GM21619 (cell line): ENCODE results near the gene EXOSC10.
A peak's percentile ranks its signal among the peaks of the same experiment; 100 is the strongest.

ENCODE experiments used
- ATAC-seq: cut with Tn5 transposase; IDR thresholded peaks from one replicate; pipeline ENCODE4 v1.9.1; 2021; ENCODE audit not compliant: unreplicated experiment

The EXOSC10 gene

DNA sequence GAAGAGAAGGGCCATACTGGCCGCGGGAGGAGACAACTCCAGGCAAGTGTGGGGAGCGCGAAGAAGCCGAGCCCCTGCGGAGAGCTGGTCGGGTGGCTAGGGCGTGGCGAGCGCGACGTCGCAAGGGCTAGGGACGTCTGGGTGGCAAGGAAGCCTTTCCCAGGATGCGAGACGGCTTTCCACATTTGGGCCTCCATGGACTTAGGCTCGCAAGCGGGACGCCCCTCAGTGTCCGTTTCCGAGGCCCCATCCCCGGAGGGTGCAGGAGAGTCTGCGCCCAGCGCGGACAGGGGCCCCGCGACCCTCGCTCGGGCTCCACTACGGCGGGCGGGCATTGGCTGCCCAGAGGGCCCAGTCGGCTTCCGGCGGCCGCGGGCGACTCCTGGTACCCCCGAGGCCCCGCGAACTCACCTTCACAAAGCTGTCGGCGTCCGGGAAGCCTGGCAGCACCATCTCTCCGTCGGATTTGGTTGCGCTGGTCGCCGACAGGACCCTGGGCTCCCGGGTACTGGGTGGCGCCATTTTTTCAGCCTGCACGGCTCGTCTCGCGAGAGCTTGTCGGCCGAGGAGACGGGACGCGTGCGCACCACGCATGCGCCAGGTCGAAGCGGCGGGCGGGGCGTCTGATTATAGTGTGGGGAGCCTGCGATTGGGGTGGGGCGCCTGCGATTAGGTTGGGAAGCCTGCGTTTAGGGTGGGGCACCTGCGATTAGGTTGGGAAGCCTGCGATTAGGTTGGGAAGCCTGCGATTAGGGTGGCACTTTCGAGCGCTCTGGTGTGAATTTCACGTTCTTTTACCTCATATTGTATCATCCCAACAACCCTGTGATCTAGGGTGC is at the start of gene EXOSC10:
TSS of gene EXOSC10 (minus strand) at position 560 of the 839 bp plus-strand sequence. CDS start at position 522, 38 bp downstream.
- ATAC-seq, result peak; percentile 88

DNA sequence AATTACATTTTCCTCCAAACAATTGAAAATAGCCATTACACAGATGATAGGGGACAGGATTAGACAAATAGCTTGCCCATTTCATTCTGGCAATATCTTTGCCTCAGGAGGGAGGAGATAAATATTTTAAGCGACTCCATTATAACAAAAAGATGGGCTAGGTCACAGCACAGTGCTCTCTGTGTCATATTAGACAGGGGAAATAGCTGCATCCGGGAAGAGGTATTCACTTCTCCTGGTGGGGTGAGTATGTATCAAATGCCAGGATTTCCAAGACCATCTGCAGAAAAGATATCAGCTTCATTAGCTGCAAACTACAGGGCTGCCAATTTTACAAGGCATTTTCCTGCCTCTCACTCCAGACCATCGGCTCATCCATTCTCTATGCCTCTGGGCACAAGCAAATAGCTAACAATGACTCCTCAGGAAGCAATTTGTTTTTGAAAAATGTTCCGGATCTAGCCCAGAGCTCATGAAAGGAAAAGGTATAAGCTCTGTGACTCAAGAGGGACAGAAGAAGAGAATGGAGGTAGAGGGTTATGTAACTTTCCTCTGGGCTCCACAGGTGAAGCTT is 47.6 kb upstream of the EXOSC10 start:
- no peak for ATAC-seq

DNA sequence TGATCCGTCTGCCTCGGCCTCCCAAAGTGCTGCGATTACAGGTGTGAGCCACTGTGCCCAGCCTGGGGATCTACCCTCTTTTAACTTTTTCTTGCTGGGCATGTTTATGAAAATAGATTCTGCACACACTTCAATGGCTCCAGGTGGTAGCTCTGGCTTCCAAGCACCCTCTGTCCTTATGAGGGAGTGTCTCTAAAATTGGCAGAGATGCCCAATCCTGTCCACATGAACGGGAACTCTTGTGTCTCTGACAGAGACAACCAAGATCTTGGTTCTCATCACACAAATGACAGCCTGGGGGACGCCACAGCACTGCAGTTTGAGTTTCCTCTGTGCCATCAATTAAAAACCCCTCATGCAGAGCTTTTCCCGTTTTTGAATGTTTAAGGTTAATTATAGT is 46.1 kb upstream of the EXOSC10 start:
- ATAC-seq, result no peak

DNA sequence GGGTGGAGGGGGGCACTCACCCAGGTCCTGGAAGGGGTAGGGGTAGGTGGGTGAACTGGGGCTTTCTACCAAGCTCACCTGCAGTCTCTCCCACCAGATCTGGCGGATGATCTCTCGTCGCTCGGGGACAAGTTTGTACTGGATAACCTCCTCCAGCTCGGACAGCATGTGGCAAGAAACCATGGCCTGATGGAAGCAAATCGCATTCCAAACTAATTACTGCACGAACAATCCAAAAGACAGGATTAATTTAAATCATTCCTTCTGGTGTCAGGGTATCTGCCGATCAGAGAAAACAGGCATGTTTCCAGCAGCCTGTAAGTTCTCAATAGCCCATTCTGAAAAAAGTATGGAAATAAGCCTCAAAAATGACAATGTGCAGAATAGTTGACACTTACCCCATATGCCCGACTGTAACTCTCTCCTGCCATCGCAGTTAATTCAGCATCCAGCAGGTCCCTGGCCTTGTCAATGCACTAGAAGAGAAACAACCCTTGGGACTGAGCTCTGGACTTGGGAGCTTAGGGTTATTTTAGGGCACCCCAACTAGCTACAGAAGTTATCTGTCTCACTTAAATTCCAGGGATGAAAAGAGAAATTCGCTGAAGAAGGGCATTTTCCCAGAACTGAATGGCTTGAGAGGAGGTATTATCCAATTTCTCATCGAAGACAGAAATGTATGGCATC is 45.0 kb upstream of the EXOSC10 start:
- no peak for ATAC-seq

DNA sequence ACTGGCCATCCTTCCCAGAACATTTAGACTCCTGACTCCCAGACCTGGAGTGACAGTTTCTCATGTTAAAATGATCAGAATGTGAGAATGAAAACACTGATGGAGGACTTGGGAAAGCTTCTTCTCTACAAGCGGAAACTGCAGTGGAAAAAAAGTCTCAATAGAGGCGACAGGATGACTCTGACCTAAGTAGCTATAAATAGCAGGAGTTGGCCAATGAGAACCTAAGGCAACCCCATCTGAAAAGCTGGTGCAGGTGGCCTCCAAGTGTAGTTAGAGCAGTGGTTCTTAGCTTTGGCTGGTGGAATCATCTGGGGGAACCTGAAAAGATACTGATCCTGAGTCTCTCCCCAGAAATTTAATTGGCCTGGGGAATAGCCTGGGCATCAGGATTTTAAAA is 44.2 kb upstream of the EXOSC10 start:
- no peak for ATAC-seq

DNA sequence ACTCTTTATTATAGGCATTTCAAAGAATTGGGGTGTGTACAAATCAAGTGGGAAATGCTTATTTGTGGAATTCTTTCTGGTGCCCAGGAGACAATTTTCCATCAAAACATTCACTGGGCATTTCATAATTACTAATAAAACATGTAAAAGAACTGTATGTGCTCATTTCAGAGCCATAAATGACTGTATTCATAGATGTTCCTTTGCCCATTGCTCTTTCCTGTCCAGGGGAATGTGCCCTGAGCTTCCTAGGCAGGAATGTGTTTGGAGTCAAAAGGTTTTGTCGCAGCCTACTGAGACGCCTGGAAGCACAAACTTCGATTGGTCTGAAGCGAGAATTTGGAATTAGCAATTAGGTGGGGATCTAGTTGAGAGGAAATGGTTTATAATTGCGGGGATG is 43.7 kb upstream of the EXOSC10 start:
- no peak for ATAC-seq

DNA sequence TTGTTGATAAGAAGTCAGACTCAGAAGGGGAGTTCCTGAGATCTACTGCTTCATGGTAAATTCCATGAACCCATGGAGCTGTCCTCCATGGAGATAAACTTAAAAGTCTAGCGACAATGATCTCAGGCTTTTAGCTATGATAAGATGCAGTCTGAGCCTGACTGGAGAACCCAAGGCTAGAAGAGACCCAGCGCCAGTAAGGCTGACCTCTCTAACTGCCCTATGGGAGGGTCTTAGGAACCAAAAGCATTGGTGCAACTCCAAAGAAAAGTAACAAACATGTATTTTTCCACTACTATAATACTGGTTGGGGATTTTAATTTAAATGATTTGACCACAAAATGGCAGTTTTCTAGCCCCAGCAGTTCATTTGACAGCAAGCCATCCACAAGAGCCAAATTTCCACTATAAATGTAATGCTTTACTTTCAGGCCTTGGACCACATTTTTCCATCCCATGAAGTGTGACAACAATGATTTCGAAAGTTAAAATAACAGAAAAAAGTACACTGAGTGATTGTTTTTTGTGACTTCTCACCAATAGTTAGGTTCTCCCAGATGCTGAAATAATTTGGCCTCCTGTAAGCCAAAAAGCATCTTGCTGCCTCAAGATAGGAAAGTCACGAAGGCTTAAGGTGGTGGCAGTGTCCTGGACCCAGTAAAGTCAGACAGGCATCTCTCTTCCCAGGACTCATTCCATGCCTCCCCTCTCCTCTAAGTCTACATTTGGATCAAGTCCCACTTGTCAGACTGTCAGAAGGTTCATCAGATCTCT is 43.1 kb upstream of the EXOSC10 start:
- ATAC-seq, result no peak

DNA sequence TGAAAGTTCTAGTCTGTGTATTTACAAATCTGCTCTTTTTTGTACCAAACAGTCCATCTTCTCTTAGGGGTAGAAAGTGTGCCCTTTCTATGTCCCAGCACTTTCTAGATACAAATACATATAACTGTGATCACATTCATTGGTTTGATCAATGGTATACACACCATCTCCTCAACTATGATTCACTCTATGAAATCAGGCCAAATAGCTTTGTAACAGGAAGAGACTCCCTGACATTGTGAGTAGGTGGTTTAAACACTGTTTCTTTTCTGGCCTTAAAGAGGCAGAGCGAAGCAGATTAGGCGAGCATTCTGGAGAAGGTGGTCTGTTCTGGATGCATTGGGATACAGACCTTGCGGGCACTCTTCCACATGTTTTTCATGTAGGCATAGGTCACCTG is 39.3 kb upstream of the EXOSC10 start:
- ATAC-seq, result no peak

DNA sequence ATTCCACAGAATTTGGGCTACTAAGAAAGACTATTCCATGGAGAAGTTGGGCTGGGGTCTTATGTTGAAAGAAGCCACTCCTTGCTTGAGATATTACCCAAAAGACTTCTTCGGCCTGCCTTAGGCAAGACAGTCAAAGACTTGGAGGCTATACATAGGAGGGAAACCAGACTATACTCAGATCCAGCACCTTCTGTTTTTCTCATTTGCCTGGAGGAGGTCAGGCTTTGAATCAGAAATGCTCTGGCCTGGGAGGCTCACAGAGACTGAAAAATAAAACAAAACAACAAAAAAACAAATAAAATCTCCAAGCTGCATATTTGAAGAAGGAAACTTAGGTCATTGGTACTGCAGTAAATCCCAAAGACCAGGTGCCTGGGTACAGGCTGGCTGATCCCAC is 38.4 kb upstream of the EXOSC10 start:
- ATAC-seq, result no peak

DNA sequence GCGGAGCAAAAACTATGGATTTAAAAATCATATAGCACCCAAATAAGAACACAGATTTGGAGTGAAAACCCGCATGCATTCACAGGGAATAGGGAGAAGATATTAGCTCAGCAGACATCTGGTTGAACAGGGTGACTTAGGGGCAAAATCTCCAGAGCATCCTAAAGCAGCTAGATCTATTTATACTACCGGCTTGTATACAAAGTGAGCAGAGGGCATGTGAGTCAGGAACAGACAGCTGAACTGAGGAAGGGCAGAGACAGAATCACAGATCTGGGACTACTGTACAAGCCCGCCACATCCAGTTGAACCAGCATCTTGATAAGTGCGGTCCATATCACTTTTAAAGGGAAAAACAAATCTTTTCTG is 35.2 kb upstream of the EXOSC10 start:
- ATAC-seq, result no peak

DNA sequence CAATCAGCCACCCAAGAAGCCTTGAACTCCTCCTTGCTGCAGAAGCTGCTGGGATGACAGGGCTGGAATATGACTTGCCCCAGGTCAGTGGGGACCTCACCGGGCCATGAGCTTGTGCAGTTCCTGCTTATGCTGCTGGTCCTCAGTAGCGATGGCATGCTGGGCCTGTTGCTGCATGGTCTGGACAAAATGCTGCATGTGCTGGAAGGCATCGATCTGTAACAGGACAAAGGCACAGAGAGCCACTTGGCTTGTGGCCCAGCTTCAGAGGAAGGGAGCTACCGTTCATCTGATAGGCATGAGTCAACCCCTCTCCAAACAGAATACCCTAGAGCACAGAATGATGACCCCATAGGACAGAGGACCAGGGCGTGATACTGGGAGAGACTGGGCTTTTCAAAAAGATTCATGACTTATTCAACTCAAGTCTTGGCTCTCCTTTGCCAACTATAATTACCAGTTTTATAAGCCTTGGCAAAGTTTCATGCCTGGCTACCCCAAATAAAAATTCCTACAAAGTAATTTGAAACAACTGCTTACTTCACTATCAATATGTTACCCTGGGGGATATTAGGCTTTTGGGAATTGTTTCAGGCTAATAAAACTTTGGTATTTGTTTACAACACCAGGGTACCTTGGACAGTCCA is 34.7 kb upstream of the EXOSC10 start:
- ATAC-seq, result no peak

DNA sequence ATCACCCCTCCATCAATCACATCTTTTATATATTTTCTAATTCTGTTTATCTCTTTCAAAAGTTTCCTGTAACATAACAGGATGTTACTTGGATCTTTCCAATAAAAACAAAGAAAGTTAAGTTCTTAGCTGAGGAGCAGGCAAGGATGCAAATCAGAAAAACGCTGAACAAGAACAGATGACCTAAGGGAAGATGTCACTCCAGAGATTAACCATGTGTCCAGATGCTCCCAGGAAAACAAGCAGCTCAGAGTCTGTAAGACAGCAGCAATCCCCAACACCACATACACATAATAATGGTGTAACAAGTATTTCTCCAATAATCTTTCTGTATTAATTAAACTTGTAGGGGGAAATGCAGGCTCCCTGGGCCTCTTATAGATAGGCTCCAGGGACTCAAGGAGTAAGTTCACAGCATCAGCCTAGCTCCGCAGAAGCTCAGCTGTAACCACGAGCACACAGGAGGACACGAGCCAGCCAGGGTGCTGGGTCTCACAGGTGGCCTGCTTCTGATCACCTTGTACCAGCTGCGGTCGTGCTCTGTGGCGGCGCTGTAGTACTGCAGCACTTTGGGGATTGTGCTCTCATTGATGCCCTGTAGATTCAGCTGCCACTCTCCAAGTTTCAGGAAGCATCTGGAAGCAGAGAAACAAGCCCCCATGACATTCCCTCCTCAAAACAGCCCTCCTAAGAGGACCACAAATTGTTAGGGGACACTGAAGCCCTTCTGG is 33.1 kb upstream of the EXOSC10 start:
- ATAC-seq, result no peak

DNA sequence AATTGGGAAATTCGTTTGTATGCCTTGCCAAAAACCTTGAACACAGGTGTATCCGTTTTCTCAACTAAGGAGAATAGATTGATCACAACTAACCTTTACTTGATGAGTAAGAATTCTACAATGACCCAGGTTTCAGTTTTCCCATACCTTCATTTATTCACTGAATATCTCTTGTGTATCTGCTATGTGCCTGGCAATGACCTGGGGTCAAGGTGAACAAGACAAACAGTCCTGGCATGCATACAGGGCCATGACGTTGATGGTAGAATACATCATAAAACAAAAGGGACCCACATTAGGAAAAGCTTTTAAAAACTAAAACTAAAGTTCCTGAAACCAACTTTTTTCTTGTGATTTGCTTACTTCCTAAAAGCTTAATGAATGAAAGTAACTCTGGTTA is 32.1 kb upstream of the EXOSC10 start:
- ATAC-seq, result no peak

DNA sequence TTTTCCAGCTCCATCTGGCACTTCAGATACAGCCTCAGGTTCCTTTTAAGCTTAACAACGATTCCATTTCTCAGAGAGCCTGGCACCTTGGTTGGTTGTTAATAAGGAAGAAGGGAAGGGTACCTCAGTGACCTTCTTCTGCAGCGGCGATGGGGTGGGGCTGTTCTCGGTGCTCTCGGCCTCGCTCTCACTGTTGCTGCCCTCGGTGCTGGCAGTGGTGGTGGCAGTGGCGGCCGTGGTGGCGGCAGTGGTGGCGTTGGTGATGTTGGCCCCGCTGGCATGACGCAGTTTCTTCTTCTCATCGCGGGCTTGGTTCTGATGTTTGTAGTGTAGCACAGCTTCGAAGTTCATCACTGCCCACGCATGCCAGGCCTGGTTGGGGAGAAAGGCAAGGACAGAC is 30.7 kb upstream of the EXOSC10 start:
- no peak for ATAC-seq

DNA sequence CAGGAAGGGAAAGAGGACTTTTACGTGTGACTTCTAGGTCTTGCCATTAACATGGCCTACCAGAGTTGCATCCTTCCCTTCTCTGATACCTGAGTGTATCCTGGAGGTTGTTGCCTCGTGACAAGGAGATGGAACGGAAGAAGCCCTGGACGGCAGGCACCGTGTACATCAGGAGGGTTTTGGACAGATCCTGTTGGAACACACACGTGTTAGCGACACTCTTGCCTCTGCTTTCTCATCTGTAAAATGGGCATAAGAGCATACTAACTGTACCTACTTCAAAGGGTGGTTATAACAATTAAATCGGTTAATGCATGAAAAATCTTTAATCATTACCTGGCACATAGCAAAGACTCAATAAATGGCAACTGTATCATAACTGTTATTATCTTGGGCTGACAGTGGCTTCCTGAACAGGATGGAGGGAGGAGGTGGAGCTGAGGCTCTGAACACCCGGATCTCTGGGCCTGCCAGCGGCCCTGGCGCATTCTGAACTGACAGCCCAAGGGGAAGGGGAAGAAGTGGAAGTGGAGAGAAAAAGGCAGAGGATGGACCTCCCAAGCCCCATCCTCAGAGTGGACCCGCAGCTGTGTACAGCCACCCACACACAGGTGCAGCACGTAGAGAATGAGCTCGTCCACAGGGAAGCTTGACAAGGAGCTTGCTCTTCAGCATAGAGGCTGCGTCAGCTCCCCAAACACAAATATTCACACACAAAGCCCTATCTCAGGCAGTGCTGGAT is 30.2 kb upstream of the EXOSC10 start:
- ATAC-seq, result no peak

DNA sequence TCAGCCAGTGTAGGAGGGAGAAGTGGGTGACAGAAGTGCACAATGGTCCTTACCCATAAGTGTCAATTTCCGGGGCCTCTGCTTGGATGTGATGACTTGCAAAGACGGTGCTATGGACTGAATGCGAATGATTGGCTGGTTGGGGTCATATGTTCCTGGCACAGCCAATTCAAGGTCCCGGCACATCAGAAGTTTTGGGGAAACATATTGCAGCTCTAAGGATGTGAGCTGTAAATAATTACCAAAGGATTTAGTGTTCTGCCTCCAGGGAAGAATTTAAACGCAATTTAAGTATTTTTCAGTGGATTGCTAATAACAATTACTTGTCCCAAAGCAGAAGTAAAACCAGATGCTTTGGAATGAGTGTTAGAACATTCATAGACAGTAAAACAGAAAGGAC is 26.9 kb upstream of the EXOSC10 start:
- ATAC-seq, result no peak

DNA sequence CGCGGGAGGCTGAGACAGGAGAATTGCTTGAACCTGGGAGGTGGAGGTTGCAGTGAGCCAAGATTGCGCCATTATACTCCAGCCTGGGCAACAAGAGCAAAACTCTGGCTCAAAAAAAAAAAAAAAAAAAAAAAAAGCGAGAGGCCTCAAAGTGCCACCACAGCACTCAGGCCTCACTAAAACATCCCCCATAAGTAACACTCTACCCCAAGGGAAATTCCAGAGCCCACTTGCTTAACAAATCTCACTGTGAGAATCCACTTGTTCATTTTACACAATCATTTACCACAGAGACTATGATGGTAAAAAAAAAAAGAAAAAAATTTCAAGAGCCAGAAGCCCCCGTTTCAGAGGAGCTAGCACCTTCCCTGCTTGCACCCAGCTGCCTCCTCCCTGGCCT is 26.3 kb upstream of the EXOSC10 start:
- no peak for ATAC-seq

DNA sequence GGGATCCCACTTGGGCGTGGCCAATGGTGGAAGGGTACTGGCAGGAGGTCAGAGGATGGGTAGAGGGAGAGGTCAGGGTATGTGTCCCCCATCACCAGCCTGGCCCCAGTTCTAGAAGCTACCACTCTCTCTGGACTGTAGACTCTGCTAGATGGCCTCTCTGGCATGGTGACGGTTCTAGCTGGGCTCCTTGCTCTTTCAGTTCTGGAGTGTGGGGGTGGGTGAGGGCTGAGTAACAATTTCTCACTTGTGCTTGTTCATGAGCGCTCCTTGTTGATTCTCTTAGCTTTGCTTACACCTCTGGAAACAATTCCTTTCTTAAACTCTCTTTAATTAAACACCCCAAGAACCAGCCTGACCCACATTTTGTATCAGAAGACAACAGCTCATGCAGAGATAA is 25.3 kb upstream of the EXOSC10 start:
- ATAC-seq, result no peak

DNA sequence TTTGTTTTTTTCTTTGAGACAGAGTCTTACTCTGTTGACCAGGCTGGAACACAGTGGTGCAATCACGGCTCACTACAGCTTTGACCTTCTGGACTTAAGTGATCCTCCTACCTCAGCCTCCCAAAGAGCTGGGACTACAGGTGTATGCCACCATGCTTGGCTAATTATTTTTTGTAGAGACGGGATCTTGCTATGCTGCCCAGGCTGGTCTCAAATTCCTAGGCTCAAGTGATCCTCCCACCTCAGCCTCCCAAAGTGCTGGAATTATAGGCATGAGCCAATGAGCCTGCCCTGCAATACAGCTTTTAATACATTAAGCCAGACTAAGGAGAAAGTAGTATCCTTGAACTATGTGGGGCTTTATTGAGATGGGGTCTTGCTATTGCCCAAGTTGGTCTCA is 16.6 kb upstream of the EXOSC10 start:
- ATAC-seq, result no peak

DNA sequence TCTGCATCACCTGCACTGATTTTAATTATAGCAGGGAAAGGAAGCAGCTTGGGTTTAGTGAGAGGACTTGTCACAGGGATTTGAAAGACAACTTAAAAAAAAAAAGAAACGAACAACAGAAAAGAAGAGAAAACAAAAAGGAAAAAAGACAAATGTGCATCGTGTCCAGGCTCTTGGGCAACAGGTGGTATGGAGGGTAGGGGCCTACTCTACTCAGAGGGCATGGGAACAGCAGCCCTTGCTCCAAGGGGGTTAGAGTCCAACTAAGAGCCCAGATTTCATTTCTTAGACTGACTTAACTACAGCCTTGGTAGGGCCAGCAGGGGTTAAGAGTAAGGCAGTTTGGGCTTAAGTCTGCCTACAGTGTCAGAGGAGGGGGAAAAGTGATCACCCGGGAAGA is 15.3 kb upstream of the EXOSC10 start:
- ATAC-seq, result no peak
